Skeletal muscle tissue (tissue), 4 donors: ENCODE data around the gene OR1L6. TPM values are rescaled to one million over a fixed set of nuclear protein-coding genes. Genes with fewer than 3 reads are reported as not detected.

ENCODE experiments used
- H3K27ac ChIP-seq: one replicate; pipeline ENCODE4 v1.7.0; 2013; ENCODE audit warnings: mild to moderate bottlenecking, low read depth, low read length, inconsistent platforms
- H3K27me3 ChIP-seq, 3 donors: one replicate each; pipeline ENCODE4 v1.7.0; 2013; ENCODE audit warnings: low read length in 3 of 3; ENCODE audit not compliant: control insufficient read depth in 3 of 3, insufficient read depth in 3 of 3
- H3K36me3 ChIP-seq, 3 donors: one replicate each; pipeline ENCODE4 v1.7.0; 2013; ENCODE audit warnings: low read length in 3 of 3; ENCODE audit not compliant: control insufficient read depth in 3 of 3, insufficient read depth in 3 of 3
- H3K4me1 ChIP-seq, 3 donors: one replicate each; pipeline ENCODE4 v1.7.0; 2013; ENCODE audit warnings: low read length in 3 of 3, mild to moderate bottlenecking in 3 of 3; ENCODE audit not compliant: control insufficient read depth in 3 of 3, insufficient read depth in 3 of 3
- H3K4me3 ChIP-seq, 3 donors: one replicate each; pipeline ENCODE4 v1.7.0; 2013; ENCODE audit warnings: low read length in 3 of 3
- H3K9ac ChIP-seq, 3 donors: one replicate each; pipeline ENCODE4 v1.7.0; 2013; ENCODE audit warnings: low read length in 3 of 3, mild to moderate bottlenecking in 3 of 3, moderate library complexity in 2 of 3, low read depth in 1 of 3
- H3K9me3 ChIP-seq, 3 donors: one replicate each; pipeline ENCODE4 v1.7.0; 2013; ENCODE audit warnings: low read length in 3 of 3; ENCODE audit not compliant: control insufficient read depth in 3 of 3
- total RNA-seq: library from RNA; depleted of rRNA; stranded (reverse); fragments of >200 nt; gene quantifications from one replicate; pipeline ENCODE4 v1.2.3, GENCODE V29; 2014
- donor health status: Osteomylitis.

The OR1L6 gene
- not detected for total RNA-seq

GRCh38 chr9:122742003-122742402 lies at the start of gene OR1L6:
TSS of gene OR1L6 (plus strand) at chr9:122742303. CDS start at chr9:122749848, 7,545 bp downstream.
- Histone ChIP-seq H3K4me1 (no peaks in the 10 kb centered on the region), H3K4me3 (no peak within 1 kb of the TSS), H3K9me3 (peaks cover 3% of the 10 kb centered on the region in 3 donors)

GRCh38 chr9:122695696-122696095 lies 46.4 kb upstream of the OR1L6 start:
- Histone ChIP-seq H3K9me3 (peaks cover 0 to 4% (median 2%) of the 10 kb centered on the region in 3 donors), H3K4me1 (no peaks in the 10 kb centered on the region), H3K9ac (no peak overlapping the region), H3K4me3 (no peak overlapping the region), H3K27ac (no peak overlapping the region), H3K36me3 (no peaks in the 10 kb centered on the region), H3K27me3 (no peaks in the 10 kb centered on the region)

More at GRCh38 chr9:122742003-122742402, at the start of gene OR1L6:
- no peaks in the 10 kb centered on the region for H3K27me3 ChIP-seq
- H3K36me3 ChIP-seq = no peaks in the 10 kb centered on the region
- no peak within 1 kb of the TSS for H3K9ac ChIP-seq
- no peak within 1 kb of the TSS for H3K27ac ChIP-seq

- Histone ChIP-seq H3K4me3 (no peak overlapping the region), H3K36me3 (no peaks in the 10 kb centered on the region), H3K27me3 (no peaks in the 10 kb centered on the region), H3K4me1 (no peaks in the 10 kb centered on the region), H3K9me3 (peaks cover 0 to 6% (median 2%) of the 10 kb centered on the region in 3 donors), H3K27ac (no peak overlapping the region), H3K9ac (no peak overlapping the region)
Measured at GRCh38 chr9:122718038-122718437, 24.1 kb upstream of the OR1L6 start.

- no peaks in the 10 kb centered on the region for H3K4me1 ChIP-seq
- no peak overlapping the region for H3K27ac ChIP-seq
- H3K9ac ChIP-seq = no peak overlapping the region
- no peaks in the 10 kb centered on the region for H3K36me3 ChIP-seq
- H3K27me3 ChIP-seq = no peaks in the 10 kb centered on the region
- no peak overlapping the region for H3K4me3 ChIP-seq
- peaks cover 0 to 6% (median 6%) of the 10 kb centered on the region in 3 donors for H3K9me3 ChIP-seq
Measured at GRCh38 chr9:122719218-122719617, 22.9 kb upstream of the OR1L6 start.

- H3K4me1 ChIP-seq = no peaks in the 10 kb centered on the region
- H3K36me3 ChIP-seq = no peaks in the 10 kb centered on the region
- no peak within 1 kb of the TSS for H3K9ac ChIP-seq
- no peak within 1 kb of the TSS for H3K27ac ChIP-seq
- no peak within 1 kb of the TSS for H3K4me3 ChIP-seq
- no peaks in the 10 kb centered on the region for H3K27me3 ChIP-seq
- H3K9me3 ChIP-seq = peaks cover 13 to 17% (median 14%) of the 10 kb centered on the region in 3 donors
Measured at GRCh38 chr9:122723690-122724089, 18.4 kb upstream of the OR1L6 start, which contains the start of gene OR1L4. TSS of gene OR1L4 (plus strand) at chr9:122723990. CDS start at chr9:122723990, 0 bp downstream.

GRCh38 chr9:122754825-122755224 lies 12.7 kb downstream of the OR1L6 start:
- Histone ChIP-seq H3K36me3 (peaks cover 0 to 2% (median 0%) of the 10 kb centered on the region in 3 donors), H3K9ac (no peak overlapping the region), H3K4me1 (no peaks in the 10 kb centered on the region), H3K4me3 (no peak overlapping the region), H3K9me3 (no peaks in the 10 kb centered on the region), H3K27ac (no peak overlapping the region), H3K27me3 (no peaks in the 10 kb centered on the region)

GRCh38 chr9:122767817-122768216 lies 25.7 kb downstream of the OR1L6 start:
- no peaks in the 10 kb centered on the region for H3K4me1 ChIP-seq
- H3K27ac ChIP-seq = no peak overlapping the region
- H3K27me3 ChIP-seq = no peaks in the 10 kb centered on the region
- H3K4me3 ChIP-seq = no peak overlapping the region
- peaks cover 0 to 3% (median 0%) of the 10 kb centered on the region in 3 donors for H3K36me3 ChIP-seq
- H3K9ac ChIP-seq = no peak overlapping the region
- peaks cover 0 to 9% (median 0%) of the 10 kb centered on the region in 3 donors for H3K9me3 ChIP-seq

- Histone ChIP-seq H3K27me3 (no peaks in the 10 kb centered on the region), H3K4me1 (peaks cover 0 to 5% (median 3%) of the 10 kb centered on the region in 3 donors), H3K9ac (no peak overlapping the region), H3K27ac (no peak overlapping the region), H3K9me3 (peaks cover 0 to 2% (median 0%) of the 10 kb centered on the region in 3 donors), H3K4me3 (no peak overlapping the region), H3K36me3 (no peaks in the 10 kb centered on the region)
Measured at GRCh38 chr9:122777052-122777451, 34.9 kb downstream of the OR1L6 start.

GRCh38 chr9:122777935-122778627 lies 36.0 kb downstream of the OR1L6 start:
- H3K27ac ChIP-seq = no peak overlapping the region
- H3K4me1 ChIP-seq = peaks cover 0 to 5% (median 3%) of the 10 kb centered on the region in 3 donors
- peaks cover 0 to 2% (median 0%) of the 10 kb centered on the region in 3 donors for H3K9me3 ChIP-seq
- no peaks in the 10 kb centered on the region for H3K36me3 ChIP-seq
- H3K9ac ChIP-seq = no peak overlapping the region
- H3K27me3 ChIP-seq = no peaks in the 10 kb centered on the region
- no peak overlapping the region for H3K4me3 ChIP-seq

- Histone ChIP-seq H3K27ac (no peak overlapping the region), H3K27me3 (no peaks in the 10 kb centered on the region), H3K4me1 (peaks cover 0 to 5% (median 3%) of the 10 kb centered on the region in 3 donors), H3K9ac (no peak overlapping the region), H3K36me3 (no peaks in the 10 kb centered on the region), H3K9me3 (no peaks in the 10 kb centered on the region), H3K4me3 (no peak overlapping the region)
Measured at GRCh38 chr9:122779181-122779580, 37.1 kb downstream of the OR1L6 start.
